Measurements from ENCODE around the gene ABLIM1. TPM values are rescaled to one million over a fixed set of nuclear protein-coding genes. Genes with fewer than 3 reads are reported as not detected.

ABLIM1 gene
- total RNA-seq, 1 donor from 2014 or later: 51.4 TPM

- DNase-seq (ENCODE audit: low spot score in 2 of 2) (no peak), FAIRE-seq (no peak)
These were observed 227.2 kb downstream of the ABLIM1 start for GRCh38 chr10:114430688-114431413.

- DNase-seq (ENCODE audit: low spot score in 2 of 2) (no peak), FAIRE-seq (no peak)
These were observed 228.3 kb downstream of the ABLIM1 start for GRCh38 chr10:114429581-114430335.

GRCh38 chr10:114427124-114427852 lies 230.8 kb downstream of the ABLIM1 start:
- FAIRE-seq (no peak), DNase-seq (ENCODE audit: low spot score in 2 of 2) (no peak)

GRCh38 chr10:114426476-114426875 lies 231.6 kb downstream of the ABLIM1 start:
- DNase-seq (ENCODE audit: low spot score in 2 of 2): no peak
- no peak for FAIRE-seq

GRCh38 chr10:114420811-114421485 lies 237.1 kb downstream of the ABLIM1 start:
- FAIRE-seq: no peak
- DNase-seq (ENCODE audit: low spot score in 2 of 2): no peak

GRCh38 chr10:114418109-114418508 lies 240.0 kb downstream of the ABLIM1 start:
- FAIRE-seq: no peak
- no peak for DNase-seq (ENCODE audit: low spot score in 2 of 2)

GRCh38 chr10:114412907-114413797 lies 244.9 kb downstream of the ABLIM1 start:
- DNase-seq (ENCODE audit: low spot score in 2 of 2): no peak
- FAIRE-seq: no peak

- DNase-seq (ENCODE audit: low spot score in 2 of 2) (no peak), FAIRE-seq (no peak)
These were observed 249.1 kb downstream of the ABLIM1 start for GRCh38 chr10:114408968-114409444.

- no peak for DNase-seq (ENCODE audit: low spot score in 2 of 2)
- no peak for FAIRE-seq
These were observed 249.7 kb downstream of the ABLIM1 start for GRCh38 chr10:114408112-114408967.

GRCh38 chr10:114406455-114406854 lies 251.6 kb downstream of the ABLIM1 start:
- FAIRE-seq: no peak
- DNase-seq (ENCODE audit: low spot score in 2 of 2): no peak

GRCh38 chr10:114405011-114405350 lies 253.1 kb downstream of the ABLIM1 start:
- no peak for DNase-seq (ENCODE audit: low spot score in 2 of 2)
- FAIRE-seq: no peak

- FAIRE-seq (no peak), DNase-seq (ENCODE audit: low spot score in 2 of 2) (peak in 1 of 2 donors; percentile 60)
These were observed 253.7 kb downstream of the ABLIM1 start, which contains the start of gene AFAP1L2 for GRCh38 chr10:114404171-114405010. TSS of gene AFAP1L2 (minus strand) at chr10:114404502. CDS start at chr10:114404455, 47 bp downstream.

- DNase-seq (ENCODE audit: low spot score in 2 of 2) (no peak), FAIRE-seq (no peak)
These were observed 254.4 kb downstream of the ABLIM1 start for GRCh38 chr10:114403541-114404161.

- no peak for DNase-seq (ENCODE audit: low spot score in 2 of 2)
- no peak for FAIRE-seq
These were observed 255.1 kb downstream of the ABLIM1 start for GRCh38 chr10:114402871-114403540.

GRCh38 chr10:114402233-114402632 lies 255.8 kb downstream of the ABLIM1 start:
- FAIRE-seq: no peak

GRCh38 chr10:114401195-114401791 lies 256.8 kb downstream of the ABLIM1 start:
- DNase-seq (ENCODE audit: low spot score in 2 of 2) (peak in 1 of 2 donors; percentile 30), FAIRE-seq (no peak)

More at GRCh38 chr10:114402233-114402632, 255.8 kb downstream of the ABLIM1 start:
- no peak for DNase-seq (ENCODE audit: low spot score in 2 of 2)

Measured in frontal cortex (tissue), 4 donors.